UCSD-AML1 (cell line): ENCODE data around the gene MOV10.

Experiments
- DNase-seq: peaks from one replicate; lab custom pipeline; 2025; ENCODE audit not compliant: unreplicated experiment; lab: John Stamatoyannopoulos, UW

MOV10 gene

DNA sequence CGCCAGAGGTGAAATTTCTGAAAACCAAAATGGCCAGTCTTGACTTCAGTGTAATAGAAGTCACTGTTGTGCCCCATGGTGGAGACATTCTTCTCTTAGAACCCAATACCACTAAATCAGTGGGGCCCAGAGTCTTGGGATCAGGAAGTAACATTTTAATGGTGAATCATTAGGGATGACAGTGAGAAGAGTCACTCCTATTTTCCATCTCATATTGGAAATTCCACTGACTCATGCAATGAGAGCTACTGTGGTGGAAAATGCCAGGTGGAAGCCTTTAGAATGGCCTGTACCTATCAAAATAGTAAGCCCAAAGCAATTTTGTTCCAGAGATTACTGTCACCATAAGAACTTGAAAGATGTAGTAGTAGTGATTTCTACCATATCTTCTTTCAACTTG is 61.3 kb downstream of the MOV10 start:
- no peak for DNase-seq

DNA sequence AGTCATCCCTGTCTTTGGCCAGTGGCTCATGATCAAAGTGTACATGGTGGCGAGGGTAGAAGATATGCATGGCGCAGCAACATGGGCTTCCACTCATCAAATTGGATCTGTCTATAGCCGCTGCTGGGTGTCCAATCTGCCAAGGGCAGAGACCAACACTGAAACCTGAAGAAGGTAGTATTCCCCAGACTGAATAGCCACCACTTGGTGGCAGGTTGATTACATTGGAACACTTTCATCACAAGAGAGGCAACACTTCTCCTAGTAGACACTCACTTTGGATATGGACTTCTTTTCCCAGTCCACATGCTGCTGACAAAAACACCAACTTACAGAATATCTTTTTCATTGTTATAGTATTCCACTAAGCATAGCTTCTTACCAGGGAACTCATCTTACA is 63.1 kb downstream of the MOV10 start:
- DNase-seq: no peak

DNA sequence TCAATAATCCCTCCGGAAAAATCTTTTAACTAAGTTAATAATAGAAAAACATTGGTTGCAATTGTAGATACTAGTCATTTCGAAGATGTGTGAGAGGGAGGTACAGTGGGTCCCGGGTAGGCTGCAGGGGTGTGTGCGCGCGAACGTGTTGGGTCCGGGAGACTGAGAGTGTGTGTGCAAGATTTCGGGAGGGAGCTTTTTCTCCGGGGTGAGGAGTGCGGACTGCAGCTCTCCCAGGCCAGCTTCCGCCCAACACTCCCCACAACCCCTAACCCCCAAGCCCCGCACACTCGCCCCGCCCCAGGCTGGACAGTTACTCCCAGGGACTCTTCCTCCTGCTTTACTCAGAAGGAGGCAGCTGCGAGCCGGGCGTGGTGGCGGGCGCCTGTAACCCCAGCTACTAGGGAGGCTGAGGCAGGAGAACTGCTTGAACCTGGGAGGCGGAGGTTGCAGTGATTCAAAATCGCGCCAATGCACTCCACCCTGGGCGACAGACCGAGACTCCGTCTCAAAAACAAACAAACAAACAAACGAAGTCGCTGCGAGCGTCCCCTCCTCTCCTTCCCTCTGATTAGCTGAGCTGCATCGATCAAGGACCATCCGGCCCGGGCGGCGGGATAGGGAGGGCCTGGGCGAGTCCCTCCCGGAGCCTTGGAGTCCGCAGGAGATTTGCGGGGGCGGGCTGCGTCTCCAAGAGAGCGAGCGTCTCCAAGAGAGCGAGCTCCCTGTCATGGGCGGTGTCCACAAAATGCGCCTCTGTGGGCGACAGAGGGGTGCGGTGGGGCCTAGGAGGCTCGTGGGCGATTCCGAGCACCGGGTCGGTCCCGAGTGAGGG is 68.9 kb downstream of the MOV10 start:
- no peak for DNase-seq

DNA sequence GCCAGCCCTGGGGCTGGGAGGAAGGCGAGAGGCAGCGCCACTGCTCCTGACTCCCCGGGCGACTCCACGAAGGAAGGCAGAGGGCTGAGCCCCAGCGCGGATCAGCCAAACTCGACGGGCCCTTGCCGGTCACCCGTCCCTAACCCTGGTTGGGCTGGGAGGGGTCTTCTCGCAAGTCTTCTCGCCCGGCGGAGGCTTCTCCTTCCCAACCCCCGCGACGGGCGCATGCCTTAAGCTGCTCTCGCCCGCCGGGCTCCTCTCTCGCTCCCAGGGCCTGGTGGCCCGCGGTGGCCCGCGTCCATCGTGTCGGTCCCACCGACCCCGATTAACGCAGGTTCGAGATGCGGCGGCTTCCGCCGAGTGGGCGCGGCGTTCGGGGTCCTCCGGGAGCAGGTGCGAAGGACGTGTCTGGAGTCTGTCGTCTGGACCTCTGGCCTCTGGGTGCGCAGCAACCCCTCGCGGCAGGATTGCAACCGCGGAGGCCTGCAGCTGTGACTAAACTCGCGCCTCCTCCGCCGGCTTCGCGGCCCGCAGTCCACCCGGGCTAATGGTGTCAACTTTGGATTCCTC is 69.6 kb downstream of the MOV10 start:
- no peak for DNase-seq

DNA sequence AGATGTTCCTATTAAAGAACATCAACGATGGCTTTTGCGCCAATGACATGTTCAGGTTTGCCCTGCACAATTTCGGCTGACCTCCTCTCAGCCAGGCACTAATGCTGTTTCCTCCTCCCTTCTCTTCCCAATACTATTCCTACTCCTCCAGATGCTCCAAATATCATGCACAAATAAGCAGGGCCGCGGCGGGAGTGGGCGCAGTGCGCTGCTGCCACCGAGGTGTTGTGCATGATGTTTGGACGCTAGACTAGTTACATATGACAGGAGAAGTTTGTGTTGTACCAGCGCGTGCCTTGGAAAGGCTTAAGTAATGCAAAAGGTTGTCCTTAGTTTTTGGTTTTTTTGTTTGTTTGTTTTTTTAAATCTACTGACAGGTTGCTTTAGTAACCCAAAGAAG is 73.9 kb downstream of the MOV10 start:
- DNase-seq: no peak
